ENCODE data around the gene CAPZA2. TPM values are rescaled to one million over a fixed set of nuclear protein-coding genes. Genes with fewer than 3 reads are reported as not detected.
A peak's percentile ranks its signal among the peaks of the same experiment; 100 is the strongest.
"Not testable (repeated sequence)": the region's sequence is repeated elsewhere in the genome, so short reads cannot be mapped to it uniquely, and the experiment has no call there.

The CAPZA2 gene
- total RNA-seq: 10 to 100 TPM; 53.7 to 64.9 (median 59.6) TPM

DNA sequence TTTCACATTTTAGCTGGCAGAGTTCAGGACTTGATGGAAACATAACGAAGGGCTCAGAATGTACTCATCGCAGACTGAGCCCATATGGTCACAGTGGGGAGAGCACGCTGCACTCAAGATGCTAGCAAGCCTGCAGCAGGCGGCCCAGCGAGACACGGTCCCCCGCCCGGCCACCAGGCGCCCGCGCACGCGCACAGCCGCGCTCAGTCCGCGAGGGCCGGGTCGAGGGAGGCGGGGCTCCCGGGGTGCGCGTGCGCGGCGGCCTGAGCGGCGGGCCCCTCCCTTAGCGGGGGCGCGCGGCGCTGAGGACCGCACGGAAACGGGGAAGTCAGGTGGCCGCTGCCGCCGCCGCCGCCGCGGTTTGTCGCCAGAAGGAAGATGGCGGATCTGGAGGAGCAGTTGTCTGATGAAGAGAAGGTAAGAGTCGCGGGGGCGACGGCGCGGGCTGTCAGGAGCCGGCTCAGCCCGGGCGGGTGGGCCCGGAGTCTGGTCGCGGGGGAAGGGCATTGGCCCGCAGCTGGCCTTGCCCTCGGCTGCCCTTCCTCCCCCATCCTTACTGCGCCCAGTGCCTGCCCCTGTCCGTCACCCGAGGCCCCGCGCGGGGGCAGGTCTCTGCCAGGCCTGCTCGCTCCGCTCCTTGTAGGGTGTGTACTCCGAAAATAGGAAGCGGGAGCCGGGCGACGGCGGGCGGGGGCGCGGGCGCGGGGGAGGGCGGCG lies at the start of gene CAPZA2:
Gene CAPZA2 (plus strand): TSS at position 354 of the 717 bp plus-strand sequence. CDS start 25 bp downstream, at position 379.
- Histone ChIP-seq H3K9me3 (no peaks in the 10 kb centered on the region), H3K4me1 (peaks cover 32% of the 10 kb centered on the region), H3K36me3 (no peaks in the 10 kb centered on the region), H3K27me3 (no peaks in the 10 kb centered on the region), H3K4me3 (peak within 1 kb of the TSS; percentile 92), H3K27ac (peak within 1 kb of the TSS; percentile 99)
- DNase-seq (ENCODE audit: low spot score in 2 of 2): peak; percentile 91 to 93
- TF ChIP-seq EP300 (IDR thresholded peaks at IDR 0.05): no peak
- peak in 1 of 2 donors; percentile 81 for TF ChIP-seq POLR2A (IDR thresholded peaks at IDR 0.05)
- TF ChIP-seq, protein P1, sequence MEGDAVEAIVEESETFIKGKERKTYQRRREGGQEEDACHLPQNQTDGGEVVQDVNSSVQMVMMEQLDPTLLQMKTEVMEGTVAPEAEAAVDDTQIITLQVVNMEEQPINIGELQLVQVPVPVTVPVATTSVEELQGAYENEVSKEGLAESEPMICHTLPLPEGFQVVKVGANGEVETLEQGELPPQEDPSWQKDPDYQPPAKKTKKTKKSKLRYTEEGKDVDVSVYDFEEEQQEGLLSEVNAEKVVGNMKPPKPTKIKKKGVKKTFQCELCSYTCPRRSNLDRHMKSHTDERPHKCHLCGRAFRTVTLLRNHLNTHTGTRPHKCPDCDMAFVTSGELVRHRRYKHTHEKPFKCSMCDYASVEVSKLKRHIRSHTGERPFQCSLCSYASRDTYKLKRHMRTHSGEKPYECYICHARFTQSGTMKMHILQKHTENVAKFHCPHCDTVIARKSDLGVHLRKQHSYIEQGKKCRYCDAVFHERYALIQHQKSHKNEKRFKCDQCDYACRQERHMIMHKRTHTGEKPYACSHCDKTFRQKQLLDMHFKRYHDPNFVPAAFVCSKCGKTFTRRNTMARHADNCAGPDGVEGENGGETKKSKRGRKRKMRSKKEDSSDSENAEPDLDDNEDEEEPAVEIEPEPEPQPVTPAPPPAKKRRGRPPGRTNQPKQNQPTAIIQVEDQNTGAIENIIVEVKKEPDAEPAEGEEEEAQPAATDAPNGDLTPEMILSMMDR (IDR thresholded peaks at IDR 0.05): peak; percentile 42 to 89
- peak; percentile 25 to 67 (median 58) for TF ChIP-seq POLR2AphosphoS5 (IDR thresholded peaks at IDR 0.05)
- 0% methylated on average over 14 of the region's 80 CpGs for WGBS

DNA sequence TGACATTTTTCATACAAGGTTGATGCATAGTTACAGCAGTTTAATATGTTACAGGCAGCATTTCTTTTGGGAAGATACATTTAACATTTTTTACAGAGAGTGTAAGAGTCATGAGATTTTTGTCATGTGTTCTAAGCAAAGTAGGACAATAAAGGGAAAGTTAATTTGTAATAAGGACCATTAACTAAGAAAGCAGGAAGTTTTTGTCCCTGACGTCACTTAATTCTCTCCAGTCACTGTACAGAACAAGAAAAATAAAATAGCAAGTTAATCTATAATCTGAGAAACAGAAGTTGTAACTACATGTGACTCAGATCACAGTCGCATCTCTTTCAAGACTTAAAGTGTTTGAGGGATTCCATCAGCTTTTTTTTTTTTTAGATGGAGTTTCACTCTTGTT lies 49.5 kb upstream of the CAPZA2 start:
- 75% methylated on average over 2 of the region's 2 CpGs for WGBS
- TF ChIP-seq POLR2AphosphoS5 (IDR thresholded peaks at IDR 0.05): no peak
- TF ChIP-seq POLR2A (IDR thresholded peaks at IDR 0.05): no peak
- no peak for TF ChIP-seq EP300 (IDR thresholded peaks at IDR 0.05)
- TF ChIP-seq, protein P1 (IDR thresholded peaks at IDR 0.05): no peak

DNA sequence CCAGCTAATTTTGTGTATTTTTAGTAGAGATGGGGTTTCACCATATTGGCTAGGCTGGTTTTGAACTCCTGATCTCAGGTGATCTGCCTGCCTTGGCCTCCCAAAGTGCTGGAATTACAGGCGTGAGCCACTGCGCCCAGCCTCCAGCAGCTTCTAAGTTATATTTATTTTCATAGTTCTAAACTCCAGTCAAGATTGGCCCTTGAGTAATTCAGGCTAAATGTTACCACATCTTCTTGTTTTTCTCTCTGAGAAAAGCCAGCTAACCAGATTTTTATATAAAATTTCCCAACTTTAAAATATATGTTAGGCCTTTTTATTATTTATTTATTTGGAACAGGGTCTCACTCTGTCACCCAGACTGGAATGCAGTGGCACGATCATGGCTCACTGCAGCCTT lies 49.0 kb upstream of the CAPZA2 start:
- 95% methylated on average over 3 of the region's 3 CpGs for WGBS
- not testable (repeated sequence) for H3K4me3 ChIP-seq; DNase-seq (ENCODE audit: low spot score in 2 of 2); H3K36me3 ChIP-seq; H3K27me3 ChIP-seq; H3K4me1 ChIP-seq; H3K9me3 ChIP-seq; H3K27ac ChIP-seq

More for the DNA sequence above, 49.5 kb upstream of the CAPZA2 start:
- Histone ChIP-seq H3K36me3 (no peaks in the 10 kb centered on the region), H3K27ac (no peak overlapping the region), H3K9me3 (no peaks in the 10 kb centered on the region), H3K4me3 (no peak overlapping the region), H3K27me3 (no peaks in the 10 kb centered on the region), H3K4me1 (no peaks in the 10 kb centered on the region)
- DNase-seq (ENCODE audit: low spot score in 2 of 2): no peak

DNA sequence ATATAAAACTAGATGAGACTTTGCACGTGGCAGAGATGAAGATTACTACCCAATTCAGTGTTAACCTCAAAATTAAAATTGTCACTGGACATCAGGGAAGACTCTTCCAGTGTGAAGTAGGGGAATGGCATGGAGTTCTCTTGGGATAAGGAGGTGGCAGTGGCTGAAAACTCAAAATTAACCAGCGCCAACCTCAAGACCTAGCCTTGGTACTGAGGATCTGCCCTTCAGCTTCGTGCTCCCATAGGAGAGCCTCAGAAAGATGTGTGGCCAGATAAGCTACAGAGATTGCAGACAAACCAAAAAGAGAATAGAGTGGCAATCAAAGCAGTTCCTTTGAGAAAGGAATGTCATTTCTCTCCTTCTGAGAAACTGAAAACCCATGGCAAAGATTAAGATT lies 47.3 kb upstream of the CAPZA2 start:
- no peak for DNase-seq (ENCODE audit: low spot score in 2 of 2)
- no peak overlapping the region for H3K4me3 ChIP-seq
- H3K4me1 ChIP-seq: no peaks in the 10 kb centered on the region
- H3K9me3 ChIP-seq: no peaks in the 10 kb centered on the region
- TF ChIP-seq POLR2AphosphoS5 (IDR thresholded peaks at IDR 0.05) (no peak), EP300 (IDR thresholded peaks at IDR 0.05) (no peak), POLR2A (IDR thresholded peaks at IDR 0.05) (no peak)
- TF ChIP-seq, protein P1 (IDR thresholded peaks at IDR 0.05): no peak
- 77% methylated on average over 3 of the region's 3 CpGs for WGBS
- H3K36me3 ChIP-seq: no peaks in the 10 kb centered on the region
- no peaks in the 10 kb centered on the region for H3K27me3 ChIP-seq
- H3K27ac ChIP-seq: no peak overlapping the region

DNA sequence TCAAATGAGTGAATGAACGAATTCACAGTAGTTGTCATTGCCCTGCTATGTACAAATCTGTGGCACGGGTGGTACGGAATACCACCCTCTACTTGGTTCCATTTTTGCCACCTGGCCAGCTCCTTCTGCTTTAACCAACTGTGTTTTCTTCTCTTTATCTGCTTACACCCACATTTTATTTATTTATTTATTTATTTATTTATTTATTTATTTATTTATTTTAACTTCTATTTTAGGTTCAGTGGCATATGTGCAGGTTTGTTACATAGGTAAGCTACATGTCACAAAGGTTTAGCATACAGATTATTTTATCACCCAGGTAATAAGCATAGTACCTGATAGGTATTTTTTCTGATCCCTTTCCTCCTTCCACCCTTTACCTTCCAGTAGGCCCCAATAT lies 42.2 kb upstream of the CAPZA2 start:
- Histone ChIP-seq H3K4me3 (no peak overlapping the region), H3K4me1 (no peaks in the 10 kb centered on the region), H3K27me3 (no peaks in the 10 kb centered on the region), H3K27ac (no peak overlapping the region), H3K9me3 (no peaks in the 10 kb centered on the region), H3K36me3 (no peaks in the 10 kb centered on the region)
- no peak for TF ChIP-seq POLR2AphosphoS5 (IDR thresholded peaks at IDR 0.05)
- TF ChIP-seq POLR2A (IDR thresholded peaks at IDR 0.05): no peak
- TF ChIP-seq EP300 (IDR thresholded peaks at IDR 0.05): no peak
- TF ChIP-seq, protein P1 (IDR thresholded peaks at IDR 0.05): no peak
- no peak for DNase-seq (ENCODE audit: low spot score in 2 of 2)
- WGBS: 94% methylated on average over 3 of the region's 3 CpGs

DNA sequence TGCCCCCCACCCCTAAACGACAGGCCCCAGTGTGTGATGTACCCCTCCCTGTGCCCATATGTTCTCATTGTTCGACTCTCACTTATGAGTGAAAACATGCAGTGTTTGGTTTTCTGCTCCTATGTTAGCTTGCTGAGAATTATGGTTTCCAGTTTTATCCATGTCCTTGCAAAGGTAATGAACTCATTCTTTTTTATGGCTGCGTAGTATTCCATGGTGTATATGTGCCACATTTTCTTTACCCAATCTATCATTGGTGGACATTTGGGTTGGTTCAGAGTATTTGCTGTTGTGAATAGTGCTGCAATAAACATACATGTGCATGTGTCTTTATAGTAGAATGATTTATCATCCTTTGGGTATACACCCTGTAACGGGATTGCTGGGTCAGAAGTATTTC lies 40.7 kb upstream of the CAPZA2 start:
- H3K27ac ChIP-seq; H3K27me3 ChIP-seq; H3K9me3 ChIP-seq; H3K4me3 ChIP-seq; H3K4me1 ChIP-seq; DNase-seq (ENCODE audit: low spot score in 2 of 2); H3K36me3 ChIP-seq: not testable (repeated sequence)
- WGBS: 94% methylated on average over 4 of the region's 4 CpGs

Measured in suprapubic skin (tissue), 4 donors.